ENCODE data around the gene KDELR3.
A peak's percentile ranks its signal among the peaks of the same experiment; 100 is the strongest.

KDELR3 gene

GRCh38 chr22:38477585-38477984 is 9.7 kb downstream of the KDELR3 start:
- intact Hi-C loops (cut with DNase I) = no loop called here
- DNase-seq = no peak

- intact Hi-C loops (cut with DNase I) = no loop called here
- no peak for DNase-seq
Measured at GRCh38 chr22:38479096-38479837, 11.4 kb downstream of the KDELR3 start.

- intact Hi-C loops (cut with DNase I) = no loop called here
- no peak for DNase-seq
Measured at GRCh38 chr22:38481162-38481870, 13.4 kb downstream of the KDELR3 start.

GRCh38 chr22:38481871-38482332 is 14.0 kb downstream of the KDELR3 start:
- intact Hi-C loops (cut with DNase I) = no loop called here
- DNase-seq = no peak

GRCh38 chr22:38482662-38483308 is 14.9 kb downstream of the KDELR3 start:
- no peak for DNase-seq
- intact Hi-C loops (cut with DNase I) = no loop called here

- DNase-seq = no peak
- intact Hi-C loops (cut with DNase I) = no loop called here
Measured at GRCh38 chr22:38484244-38484643, 16.3 kb downstream of the KDELR3 start.

GRCh38 chr22:38485783-38486182 is 17.9 kb downstream of the KDELR3 start:
- intact Hi-C loops (cut with DNase I) = no loop called here
- peak in 2 of 10 donors; percentile 18 to 22 for DNase-seq

GRCh38 chr22:38487946-38488345 is 20.1 kb downstream of the KDELR3 start:
- intact Hi-C loops (cut with DNase I) = no loop called here
- DNase-seq = no peak

GRCh38 chr22:38489142-38489541 is 21.2 kb downstream of the KDELR3 start:
- intact Hi-C loops (cut with DNase I) = no loop called here
- DNase-seq = no peak

GRCh38 chr22:38489561-38490145 is 21.8 kb downstream of the KDELR3 start:
- no peak for DNase-seq
- intact Hi-C loops (cut with DNase I) = no loop called here

GRCh38 chr22:38490475-38490874 is 22.6 kb downstream of the KDELR3 start:
- no peak for DNase-seq
- intact Hi-C loops (cut with DNase I) = no loop called here

- peak in 2 of 10 donors; percentile 40 to 48 for DNase-seq
- intact Hi-C loops (cut with DNase I) = no loop called here
Measured at GRCh38 chr22:38490915-38491314, 23.0 kb downstream of the KDELR3 start.

- DNase-seq = no peak
- intact Hi-C loops (cut with DNase I) = no loop called here
Measured at GRCh38 chr22:38491707-38492348, 23.9 kb downstream of the KDELR3 start.

GRCh38 chr22:38494498-38494897 is 26.6 kb downstream of the KDELR3 start:
- intact Hi-C loops (cut with DNase I) = no loop called here
- no peak for DNase-seq

GRCh38 chr22:38494939-38495338 is 27.0 kb downstream of the KDELR3 start:
- intact Hi-C loops (cut with DNase I) = no loop called here
- DNase-seq = no peak

- intact Hi-C loops (cut with DNase I) = no loop called here
- DNase-seq = no peak
Measured at GRCh38 chr22:38497869-38498268, 30.0 kb downstream of the KDELR3 start.

- intact Hi-C loops (cut with DNase I) = loop anchor here (5.0 to 10.0 kb wide), 2 partner anchors 155 to 203 kb away; partner anchors contain the start of genes CBY1, FAM227A, GTPBP1 and JOSD1
- DNase-seq = no peak
Measured at GRCh38 chr22:38501797-38502672, 34.1 kb downstream of the KDELR3 start.

GRCh38 chr22:38503021-38503420 is 35.1 kb downstream of the KDELR3 start:
- intact Hi-C loops (cut with DNase I) = loop anchor here (5.0 to 10.0 kb wide), 2 partner anchors 154 to 202 kb away; partner anchors contain the start of genes CBY1, FAM227A, GTPBP1 and JOSD1
- no peak for DNase-seq

Data from posterior cingulate gyrus (tissue), 11 donors.